ENCODE measurements around the gene NAA80.
A peak's percentile ranks its signal among the peaks of the same experiment; 100 is the strongest.

Gene NAA80

DNA sequence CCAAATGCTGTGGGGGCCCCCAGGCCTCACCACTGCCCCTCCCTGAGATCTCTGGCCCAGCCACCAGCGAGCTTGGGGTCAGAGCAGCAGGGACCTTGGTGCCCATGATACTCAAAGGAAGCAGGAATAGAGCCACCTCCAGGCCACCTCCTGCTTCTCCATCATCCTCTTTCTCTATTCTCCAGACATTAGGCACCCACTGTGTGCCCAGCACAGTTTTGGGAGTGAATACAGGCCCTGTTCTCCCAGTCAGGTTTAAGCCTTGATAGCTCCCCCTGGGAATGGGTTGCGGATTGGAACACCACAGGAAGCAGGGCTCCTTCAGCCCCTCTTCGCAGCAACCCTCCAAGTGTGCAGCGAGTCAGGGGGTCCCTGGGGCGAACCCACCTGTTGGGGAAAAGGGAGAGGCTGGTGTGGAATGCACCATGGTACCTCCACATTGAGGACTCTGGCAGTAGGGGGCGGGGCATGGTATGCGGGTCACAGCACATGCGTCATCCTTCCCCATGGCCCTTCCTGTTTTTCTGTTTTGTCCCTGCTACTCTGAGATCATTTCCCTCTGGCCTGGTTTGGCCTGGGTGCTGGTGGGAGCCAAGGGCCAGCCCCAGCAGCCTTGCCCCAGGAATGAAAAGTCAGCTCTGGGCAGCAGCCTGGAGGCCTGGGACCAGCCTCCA, 44.5 kb downstream of the NAA80 start:
- DNase-seq: no peak

DNA sequence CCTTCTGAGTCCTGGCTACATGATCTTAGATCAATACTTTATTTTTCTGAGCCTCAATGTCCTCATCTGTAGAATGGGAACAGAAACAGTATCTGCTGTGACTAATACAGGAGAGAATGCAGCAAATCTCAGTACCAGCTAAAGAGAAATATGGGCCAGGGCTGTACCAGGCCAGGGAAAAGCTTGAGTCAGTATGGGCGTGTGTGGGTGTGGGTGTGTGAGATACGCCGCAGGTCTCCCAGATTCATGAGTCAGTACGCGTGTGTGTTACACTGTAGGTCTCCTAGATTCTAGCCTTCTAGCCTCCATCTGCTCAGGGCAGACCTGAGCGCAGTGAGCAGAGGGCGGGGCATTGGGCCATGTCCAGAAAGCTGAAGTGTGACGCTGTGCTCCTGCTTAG, 48.0 kb downstream of the NAA80 start:
- no peak for DNase-seq

DNA sequence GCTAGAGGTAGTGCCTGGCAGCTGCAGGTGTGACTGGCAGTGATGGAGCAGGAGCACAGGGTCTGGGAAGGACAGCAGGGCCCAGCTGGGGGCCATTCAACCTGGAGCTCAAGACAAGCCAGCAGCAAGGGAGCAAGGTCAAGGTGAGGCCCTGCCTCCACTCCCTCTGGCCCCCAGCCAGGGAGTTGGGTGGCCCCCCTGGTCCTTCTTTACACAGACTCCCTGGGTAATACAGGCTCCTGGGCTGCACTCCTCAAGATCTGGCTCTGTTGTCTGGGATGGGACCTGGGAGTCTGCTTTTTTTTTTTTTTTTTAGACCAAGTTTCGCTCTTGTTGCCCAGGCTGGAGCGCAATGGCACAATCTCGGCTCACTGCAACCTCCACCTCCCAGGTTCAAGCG, 48.7 kb downstream of the NAA80 start:
- DNase-seq: no peak

DNA sequence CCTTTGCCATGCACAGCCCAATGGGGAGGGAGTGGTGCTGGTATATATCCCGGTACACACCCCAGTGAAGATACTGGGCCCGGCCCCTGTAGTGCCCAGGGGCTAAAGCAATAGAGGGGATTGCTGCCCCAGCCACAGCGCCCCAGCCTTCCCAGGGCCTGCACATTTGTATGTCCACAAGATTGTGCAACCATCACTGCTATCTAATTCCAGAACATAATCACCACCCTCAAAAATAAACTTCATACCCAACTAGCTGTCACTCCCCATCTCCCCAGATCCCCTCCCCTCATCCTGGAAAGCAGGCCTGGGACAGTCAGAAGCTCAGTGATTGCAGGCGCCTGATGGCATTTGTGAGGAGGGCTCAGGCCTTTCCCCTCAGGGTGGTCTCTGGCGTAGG, 49.7 kb downstream of the NAA80 start:
- no peak for DNase-seq

DNA sequence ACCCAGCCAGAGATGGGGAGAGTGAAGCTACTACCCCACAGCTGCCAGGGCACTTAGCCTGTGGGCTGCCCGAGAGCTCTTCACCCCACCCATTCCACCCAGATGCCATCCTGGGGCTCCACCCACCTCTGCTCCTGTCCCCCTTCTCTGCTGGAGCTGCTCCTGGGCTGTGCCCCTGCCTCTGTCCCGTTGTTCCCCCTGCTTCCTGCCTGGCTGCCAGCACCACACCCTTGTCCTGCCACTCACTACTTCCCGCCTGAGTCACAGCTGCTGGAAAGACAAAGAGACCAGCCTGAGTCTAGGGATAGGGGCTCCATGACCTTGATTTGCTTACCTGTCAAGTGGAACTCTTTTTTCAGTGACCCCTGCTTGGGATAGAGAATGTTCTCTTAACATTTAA, 50.8 kb downstream of the NAA80 start:
- no peak for DNase-seq

DNA sequence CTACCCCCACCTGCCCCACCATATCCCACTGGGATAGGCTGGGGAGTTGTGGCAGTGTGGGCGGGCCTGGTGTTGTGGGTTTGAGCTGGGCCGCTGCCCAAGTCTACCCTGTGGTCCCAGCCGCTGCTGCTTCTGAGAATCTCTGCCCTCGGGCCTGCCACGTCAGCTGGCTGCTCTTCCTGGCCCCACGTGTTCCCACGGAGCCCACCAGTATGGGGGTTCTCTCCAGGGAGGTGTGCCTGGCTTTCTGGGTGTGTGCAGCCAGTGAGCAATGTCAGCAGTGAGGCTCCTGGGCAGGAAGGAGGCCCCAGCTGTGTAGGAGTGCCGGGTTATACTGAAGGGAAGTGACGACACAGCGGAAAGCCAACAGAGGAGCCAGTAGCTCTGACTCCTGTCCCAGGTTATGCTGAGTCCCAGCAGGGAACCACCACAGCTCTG, 52.7 kb downstream of the NAA80 start:
- DNase-seq: peak; percentile 95
